ENCODE results near the gene TRRAP.
"Not testable (repeated sequence)": the region's sequence is repeated elsewhere in the genome, so short reads cannot be mapped to it uniquely, and the experiment has no call there.

The TRRAP gene

DNA sequence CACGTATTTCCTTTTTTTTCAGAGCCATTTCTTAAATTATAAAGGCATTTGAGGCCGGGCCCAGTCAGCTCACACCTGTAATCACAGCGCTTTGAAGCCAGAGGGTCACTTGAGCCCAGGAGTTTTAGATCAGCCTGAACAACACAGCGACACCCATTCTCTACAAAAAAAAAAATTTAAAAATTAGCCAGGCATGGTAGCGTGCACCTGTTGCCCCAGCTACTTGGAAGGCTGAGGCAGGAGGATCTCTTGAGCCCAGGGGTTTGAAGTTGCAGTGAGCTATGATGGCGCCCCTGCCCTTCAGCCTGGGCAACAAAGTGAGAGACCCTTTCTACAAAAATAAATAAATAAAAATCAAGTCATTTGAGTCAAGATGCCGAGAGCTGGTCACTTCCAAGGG, 11.6 kb upstream of the TRRAP start:
- H3K27me3 ChIP-seq (ENCODE audit: control insufficient read depth in 1 of 2, insufficient read depth in 2 of 2, low read length in 2 of 2) = peaks cover 11 to 16% of the 10 kb centered on the region in 2 donors

GRCh38 chr7:98868450-98868849, 9.9 kb upstream of the TRRAP start:
- peaks cover 7% of the 10 kb centered on the region for H3K4me1 ChIP-seq (ENCODE audit: control insufficient read depth, insufficient read depth, low read length)
- H3K27me3 ChIP-seq (ENCODE audit: control insufficient read depth in 1 of 2, insufficient read depth in 2 of 2, low read length in 2 of 2) = peaks cover 13 to 16% of the 10 kb centered on the region in 2 donors
- H3K27ac ChIP-seq (ENCODE audit: low read length) = no peak overlapping the region
- no peak overlapping the region for H3K9ac ChIP-seq (ENCODE audit: low read length in 2 of 2)
- no peaks in the 10 kb centered on the region for H3K9me3 ChIP-seq (ENCODE audit: control insufficient read depth in 2 of 2, low read length in 2 of 2)
- H3K36me3 ChIP-seq (ENCODE audit: control insufficient read depth in 2 of 2, insufficient read depth in 2 of 2, low read length in 2 of 2) = no peaks in the 10 kb centered on the region
- no peak overlapping the region for H3K4me3 ChIP-seq (ENCODE audit: low read length in 2 of 2)

More for the DNA sequence above, 11.6 kb upstream of the TRRAP start:
- no peak overlapping the region for H3K27ac ChIP-seq (ENCODE audit: low read length)
- H3K4me1 ChIP-seq (ENCODE audit: control insufficient read depth, insufficient read depth, low read length) = peaks cover 7% of the 10 kb centered on the region
- no peak overlapping the region for H3K9ac ChIP-seq (ENCODE audit: low read length in 2 of 2)
- no peaks in the 10 kb centered on the region for H3K36me3 ChIP-seq (ENCODE audit: control insufficient read depth in 2 of 2, insufficient read depth in 2 of 2, low read length in 2 of 2)
- no peaks in the 10 kb centered on the region for H3K9me3 ChIP-seq (ENCODE audit: control insufficient read depth in 2 of 2, low read length in 2 of 2)
- no peak overlapping the region for H3K4me3 ChIP-seq (ENCODE audit: low read length in 2 of 2)

- Histone ChIP-seq H3K9ac (ENCODE audit: low read length in 2 of 2) (no peak overlapping the region), H3K27me3 (ENCODE audit: control insufficient read depth in 1 of 2, insufficient read depth in 2 of 2, low read length in 2 of 2) (peaks cover 13 to 16% of the 10 kb centered on the region in 2 donors), H3K4me1 (ENCODE audit: control insufficient read depth, insufficient read depth, low read length) (peaks cover 7% of the 10 kb centered on the region)
Observed at GRCh38 chr7:98869027-98869596, 9.2 kb upstream of the TRRAP start.

GRCh38 chr7:98869597-98870120, 8.7 kb upstream of the TRRAP start, which contains the start of gene TMEM130:
TMEM130 (minus strand) TSS chr7:98870014; CDS start chr7:98869861, 153 bp downstream.
- H3K4me1 ChIP-seq (ENCODE audit: control insufficient read depth, insufficient read depth, low read length) = peaks cover 7% of the 10 kb centered on the region
- H3K27me3 ChIP-seq (ENCODE audit: control insufficient read depth in 1 of 2, insufficient read depth in 2 of 2, low read length in 2 of 2) = peaks cover 13 to 16% of the 10 kb centered on the region in 2 donors
- peak within 1 kb of the TSS in 1 of 2 donors; percentile 61 for H3K4me3 ChIP-seq (ENCODE audit: low read length in 2 of 2)
- no peak within 1 kb of the TSS for H3K9ac ChIP-seq (ENCODE audit: low read length in 2 of 2)
- no peak within 1 kb of the TSS for H3K27ac ChIP-seq (ENCODE audit: low read length)
- no peaks in the 10 kb centered on the region for H3K36me3 ChIP-seq (ENCODE audit: control insufficient read depth in 2 of 2, insufficient read depth in 2 of 2, low read length in 2 of 2)
- no peaks in the 10 kb centered on the region for H3K9me3 ChIP-seq (ENCODE audit: control insufficient read depth in 2 of 2, low read length in 2 of 2)

More at GRCh38 chr7:98869027-98869596, 9.2 kb upstream of the TRRAP start:
- H3K4me3 ChIP-seq (ENCODE audit: low read length in 2 of 2) = peak overlapping the region in 1 of 2 donors; percentile 61
- no peak overlapping the region for H3K27ac ChIP-seq (ENCODE audit: low read length)
- no peaks in the 10 kb centered on the region for H3K36me3 ChIP-seq (ENCODE audit: control insufficient read depth in 2 of 2, insufficient read depth in 2 of 2, low read length in 2 of 2)
- H3K9me3 ChIP-seq (ENCODE audit: control insufficient read depth in 2 of 2, low read length in 2 of 2) = no peaks in the 10 kb centered on the region

DNA sequence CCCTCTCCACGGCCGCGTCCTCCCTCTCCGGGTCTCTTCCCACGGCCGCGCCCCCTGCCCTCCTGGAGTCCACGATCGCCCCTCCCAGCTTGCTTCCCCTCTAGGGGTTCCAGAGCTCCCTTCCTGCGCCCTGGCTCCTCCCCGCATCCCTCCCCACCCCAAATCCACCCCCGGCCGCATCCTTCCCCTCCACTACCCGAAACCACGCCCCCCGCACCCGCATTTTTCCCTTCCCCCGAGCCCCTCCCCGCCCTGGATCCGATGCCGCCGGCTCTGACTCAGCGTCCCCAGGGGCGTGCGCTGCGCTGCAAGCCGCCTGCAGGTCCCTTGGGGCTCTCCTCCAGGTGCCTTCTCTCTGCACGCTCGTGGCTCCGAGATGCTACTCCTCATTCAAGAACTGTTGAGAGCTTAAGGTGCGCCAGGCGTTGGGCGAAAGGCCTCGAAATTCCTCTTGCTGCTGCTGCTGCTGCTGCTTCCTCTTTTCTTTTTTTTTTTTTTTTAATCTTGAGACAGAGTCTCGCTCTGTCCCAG, 8.1 kb upstream of the TRRAP start:
- no peaks in the 10 kb centered on the region for H3K9me3 ChIP-seq (ENCODE audit: control insufficient read depth in 2 of 2, low read length in 2 of 2)
- H3K36me3 ChIP-seq (ENCODE audit: control insufficient read depth in 2 of 2, insufficient read depth in 2 of 2, low read length in 2 of 2) = no peaks in the 10 kb centered on the region
- H3K4me1 ChIP-seq (ENCODE audit: control insufficient read depth, insufficient read depth, low read length) = peaks cover 7% of the 10 kb centered on the region
- H3K4me3 ChIP-seq (ENCODE audit: low read length in 2 of 2) = peak overlapping the region in 1 of 2 donors; percentile 61
- H3K27me3 ChIP-seq (ENCODE audit: control insufficient read depth in 1 of 2, insufficient read depth in 2 of 2, low read length in 2 of 2) = peaks cover 13 to 16% of the 10 kb centered on the region in 2 donors
- H3K27ac ChIP-seq (ENCODE audit: low read length) = no peak overlapping the region
- H3K9ac ChIP-seq (ENCODE audit: low read length in 2 of 2) = no peak overlapping the region

DNA sequence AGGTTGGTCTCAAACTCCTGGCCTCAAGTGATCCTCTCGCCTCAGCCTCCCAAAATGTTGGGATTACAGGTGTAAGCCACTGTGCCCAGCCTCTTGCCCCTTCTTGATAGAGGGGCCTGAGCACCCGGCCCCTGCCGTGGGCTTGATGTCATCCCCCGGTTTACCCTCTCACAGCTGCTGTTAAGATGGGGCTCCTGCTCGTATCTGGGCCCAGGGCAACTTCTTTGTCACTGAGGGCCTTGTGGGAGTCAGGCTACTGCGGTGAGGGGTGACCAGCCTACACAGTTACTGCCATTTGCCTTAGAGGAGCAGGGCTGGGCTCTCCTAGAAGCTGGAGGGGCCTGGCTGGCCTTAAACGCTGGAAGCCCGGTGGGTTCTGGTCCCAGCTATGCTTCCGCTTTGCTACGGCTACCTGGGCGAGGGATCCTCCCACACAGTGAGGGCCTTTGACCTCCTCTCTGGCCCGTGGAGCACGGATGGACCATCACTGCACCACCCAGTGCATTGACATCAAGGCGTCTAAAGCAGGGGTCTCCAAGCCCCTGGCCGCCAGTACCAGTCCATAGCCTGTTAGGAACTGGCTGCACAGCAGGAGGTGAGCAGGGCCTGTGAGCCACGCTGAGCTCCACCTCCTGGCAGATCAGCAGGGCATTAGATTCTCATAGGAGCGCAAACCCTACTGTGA, 7.4 kb upstream of the TRRAP start:
- no peak overlapping the region for H3K9ac ChIP-seq (ENCODE audit: low read length in 2 of 2)
- no peaks in the 10 kb centered on the region for H3K9me3 ChIP-seq (ENCODE audit: control insufficient read depth in 2 of 2, low read length in 2 of 2)
- no peaks in the 10 kb centered on the region for H3K36me3 ChIP-seq (ENCODE audit: control insufficient read depth in 2 of 2, insufficient read depth in 2 of 2, low read length in 2 of 2)
- H3K4me1 ChIP-seq (ENCODE audit: control insufficient read depth, insufficient read depth, low read length) = peaks cover 7% of the 10 kb centered on the region
- H3K27ac ChIP-seq (ENCODE audit: low read length) = no peak overlapping the region
- peaks cover 13 to 16% of the 10 kb centered on the region in 2 donors for H3K27me3 ChIP-seq (ENCODE audit: control insufficient read depth in 1 of 2, insufficient read depth in 2 of 2, low read length in 2 of 2)
- H3K4me3 ChIP-seq (ENCODE audit: low read length in 2 of 2) = no peak overlapping the region

DNA sequence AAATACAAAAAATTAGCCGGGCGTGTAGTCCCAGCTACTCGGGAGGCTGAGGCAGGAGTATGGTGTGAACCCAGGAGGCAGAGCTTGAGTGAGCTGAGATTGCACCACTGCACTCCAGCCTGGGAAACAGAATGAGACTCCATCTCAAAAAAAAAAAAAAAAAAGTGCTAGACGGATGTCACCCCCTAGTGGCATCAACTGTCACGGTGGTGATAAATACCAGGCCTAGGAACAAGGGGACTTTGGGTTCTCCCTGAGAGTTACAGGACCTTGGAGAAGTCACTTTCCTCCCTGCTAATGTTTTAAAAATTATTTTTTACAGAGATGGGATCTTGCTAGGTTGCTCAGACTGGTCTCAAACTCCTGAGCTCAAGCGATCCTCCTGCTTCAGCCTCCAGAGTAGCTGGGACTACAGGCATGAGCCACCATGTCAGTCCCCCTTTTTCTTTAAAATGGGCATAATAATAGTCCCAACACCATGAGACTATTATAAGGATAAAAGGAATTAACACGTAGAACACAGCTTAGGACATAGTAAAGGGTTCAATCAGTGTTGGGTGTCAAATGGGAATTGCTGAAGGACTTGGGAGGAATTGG, 5.9 kb upstream of the TRRAP start:
- Histone ChIP-seq H3K4me3 (ENCODE audit: low read length in 2 of 2) (no peak overlapping the region), H3K9ac (ENCODE audit: low read length in 2 of 2) (no peak overlapping the region), H3K27ac (ENCODE audit: low read length) (no peak overlapping the region), H3K36me3 (ENCODE audit: control insufficient read depth in 2 of 2, insufficient read depth in 2 of 2, low read length in 2 of 2) (no peaks in the 10 kb centered on the region), H3K9me3 (ENCODE audit: control insufficient read depth in 2 of 2, low read length in 2 of 2) (no peaks in the 10 kb centered on the region), H3K4me1 (ENCODE audit: control insufficient read depth, insufficient read depth, low read length) (peaks cover 7% of the 10 kb centered on the region), H3K27me3 (ENCODE audit: control insufficient read depth in 1 of 2, insufficient read depth in 2 of 2, low read length in 2 of 2) (peaks cover 13 to 16% of the 10 kb centered on the region in 2 donors)

DNA sequence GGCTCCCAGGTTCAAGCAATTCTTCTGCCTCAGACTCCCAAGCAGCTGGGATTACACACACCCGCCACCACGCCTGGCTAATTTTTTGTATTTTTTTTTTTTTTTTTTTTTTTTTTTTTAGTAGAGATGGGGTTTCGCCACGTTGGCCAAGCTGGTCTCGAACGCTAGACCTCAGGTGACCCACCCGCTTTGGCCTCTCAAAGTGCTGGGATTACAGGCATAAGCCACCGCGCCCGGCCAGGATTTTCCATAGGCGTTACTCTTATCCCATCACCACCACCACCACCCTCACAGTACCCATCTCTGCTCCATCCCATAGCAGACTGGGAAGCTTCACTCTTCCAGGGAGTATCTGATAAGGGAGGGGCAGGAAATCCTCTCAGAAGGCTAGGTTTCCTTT, 4.7 kb upstream of the TRRAP start:
- H3K9me3 ChIP-seq (ENCODE audit: control insufficient read depth in 2 of 2, low read length in 2 of 2) = not testable (repeated sequence)

GRCh38 chr7:98874942-98875341, 3.4 kb upstream of the TRRAP start:
- peaks cover 9 to 13% of the 10 kb centered on the region in 2 donors for H3K27me3 ChIP-seq (ENCODE audit: control insufficient read depth in 1 of 2, insufficient read depth in 2 of 2, low read length in 2 of 2)
- H3K9ac ChIP-seq (ENCODE audit: low read length in 2 of 2) = no peak overlapping the region
- no peak overlapping the region for H3K27ac ChIP-seq (ENCODE audit: low read length)
- peaks cover 14% of the 10 kb centered on the region for H3K4me1 ChIP-seq (ENCODE audit: control insufficient read depth, insufficient read depth, low read length)
- H3K4me3 ChIP-seq (ENCODE audit: low read length in 2 of 2) = no peak overlapping the region
- no peaks in the 10 kb centered on the region for H3K36me3 ChIP-seq (ENCODE audit: control insufficient read depth in 2 of 2, insufficient read depth in 2 of 2, low read length in 2 of 2)
- H3K9me3 ChIP-seq (ENCODE audit: control insufficient read depth in 2 of 2, low read length in 2 of 2) = no peaks in the 10 kb centered on the region

More for the DNA sequence above, 4.7 kb upstream of the TRRAP start:
- peaks cover 13% of the 10 kb centered on the region for H3K4me1 ChIP-seq (ENCODE audit: control insufficient read depth, insufficient read depth, low read length)
- H3K27me3 ChIP-seq (ENCODE audit: control insufficient read depth in 1 of 2, insufficient read depth in 2 of 2, low read length in 2 of 2) = peaks cover 13 to 16% of the 10 kb centered on the region in 2 donors
- not testable (repeated sequence) for H3K9ac ChIP-seq (ENCODE audit: low read length in 2 of 2); H3K27ac ChIP-seq (ENCODE audit: low read length); H3K36me3 ChIP-seq (ENCODE audit: control insufficient read depth in 2 of 2, insufficient read depth in 2 of 2, low read length in 2 of 2); H3K4me3 ChIP-seq (ENCODE audit: low read length in 2 of 2)

DNA sequence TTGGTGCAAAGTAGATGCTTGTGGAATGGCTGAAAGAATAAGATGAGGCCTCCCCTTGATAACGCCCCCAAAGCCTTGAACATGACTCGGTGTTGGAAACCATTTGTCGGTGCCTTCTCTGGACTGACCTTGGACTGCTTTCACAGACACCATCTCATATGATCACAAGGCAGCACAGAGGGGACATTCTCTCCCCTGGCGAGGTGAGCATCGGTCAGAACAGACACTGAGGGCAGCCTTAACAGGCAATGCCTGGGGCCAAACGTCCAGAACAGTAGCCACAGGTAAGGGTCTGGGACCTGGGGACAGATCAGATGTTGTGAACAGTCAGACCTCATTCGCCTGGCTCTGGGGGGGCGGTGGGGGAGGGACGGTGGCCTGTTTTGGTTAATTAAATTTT, 2.8 kb upstream of the TRRAP start:
- no peak overlapping the region for H3K27ac ChIP-seq (ENCODE audit: low read length)
- H3K27me3 ChIP-seq (ENCODE audit: control insufficient read depth in 1 of 2, insufficient read depth in 2 of 2, low read length in 2 of 2) = peaks cover 8 to 12% of the 10 kb centered on the region in 2 donors
- no peaks in the 10 kb centered on the region for H3K36me3 ChIP-seq (ENCODE audit: control insufficient read depth in 2 of 2, insufficient read depth in 2 of 2, low read length in 2 of 2)
- no peaks in the 10 kb centered on the region for H3K9me3 ChIP-seq (ENCODE audit: control insufficient read depth in 2 of 2, low read length in 2 of 2)
- H3K9ac ChIP-seq (ENCODE audit: low read length in 2 of 2) = no peak overlapping the region
- H3K4me3 ChIP-seq (ENCODE audit: low read length in 2 of 2) = no peak overlapping the region
- H3K4me1 ChIP-seq (ENCODE audit: control insufficient read depth, insufficient read depth, low read length) = peaks cover 15% of the 10 kb centered on the region

Data from stomach smooth muscle (tissue), 2 donors.